ENCODE measurements around the gene IGFBPL1. TPM values are rescaled to one million over a fixed set of nuclear protein-coding genes. Genes with fewer than 3 reads are reported as not detected.

The IGFBPL1 gene
- total and polyA plus RNA-seq, 2 of the 8 experiments (the other 6 are each of a cell fraction or from before 2014, with no cell fraction given): 31.3 to 33.8 TPM

- TF ChIP-seq CHD7 (IDR thresholded peaks at IDR 0.05; ENCODE audit: insufficient replicate concordance, low read length): no peak
- no peak for TF ChIP-seq KDM1A (IDR thresholded peaks at IDR 0.05; ENCODE audit: borderline replicate concordance, low read length)
- no peak for TF ChIP-seq EGR1 (IDR thresholded peaks at IDR 0.05; ENCODE audit: borderline replicate concordance, low read depth, low read length)
- no peak for TF ChIP-seq JUND (IDR thresholded peaks at IDR 0.05; ENCODE audit: low read length)
- no peak for TF ChIP-seq SIRT6 (IDR thresholded peaks at IDR 0.05; ENCODE audit: low read length)
- no peak for TF ChIP-seq CREB1 (IDR thresholded peaks at IDR 0.05)
Measured at GRCh38 chr9:38396371-38396671, 27.9 kb downstream of the IGFBPL1 start (continued).

All from H1 (cell line).